T-helper 1 cell treated with Interleukin-12 subunit alpha and Interleukin-12 subunit beta and Interleukin-4 antibody, amounts not matched to agents 30 ng/mL and 1 ng/mL, for 36 hours (primary cell): ENCODE measurements around the gene MARCHF10. TPM values are rescaled to one million over a fixed set of nuclear protein-coding genes. Genes with fewer than 3 reads are reported as not detected.

Experiments
- intact Hi-C: fragments of 100-400 bp; cut with micrococcal nuclease; formaldehyde crosslinking; loops from one replicate; pipeline ENCODE4 v1.15.1; 2024
- total RNA-seq: library from RNA; stranded (reverse); gene quantifications from 2 replicates; pipeline ENCODE4 v1.2.3, GENCODE V29; 2022

The MARCHF10 gene
- total RNA-seq, 1 donor from 2014 or later = not detected

GRCh38 chr17:62662855-62663254, 145.3 kb downstream of the MARCHF10 start:
- intact Hi-C loops = no loop called here

- intact Hi-C loops = no loop called here
Observed at GRCh38 chr17:62661337-62661736, 146.8 kb downstream of the MARCHF10 start.

GRCh38 chr17:62660629-62661118, 147.4 kb downstream of the MARCHF10 start:
- intact Hi-C loops = no loop called here

GRCh38 chr17:62658136-62658920, 149.8 kb downstream of the MARCHF10 start:
- intact Hi-C loops = loop anchor here (10.0 kb wide), 1 partner anchor 966 kb away; the partner anchor contains the start of gene MAP3K3

- intact Hi-C loops = loop anchor here (10.0 kb wide), 1 partner anchor 967 kb away; the partner anchor contains the start of gene MAP3K3
Observed at GRCh38 chr17:62657690-62658089, 150.4 kb downstream of the MARCHF10 start.

GRCh38 chr17:62657145-62657665, 150.9 kb downstream of the MARCHF10 start:
- intact Hi-C loops = loop anchor here (10.0 kb wide), 1 partner anchor 968 kb away; the partner anchor contains the start of gene MAP3K3

- intact Hi-C loops = loop anchor here (10.0 kb wide), 1 partner anchor 968 kb away; the partner anchor contains the start of gene MAP3K3
Observed at GRCh38 chr17:62656446-62656845, 151.7 kb downstream of the MARCHF10 start.

- intact Hi-C loops = loop anchor here (10.0 kb wide), 1 partner anchor 969 kb away; the partner anchor contains the start of gene MAP3K3
Observed at GRCh38 chr17:62655656-62656055, 152.5 kb downstream of the MARCHF10 start.

GRCh38 chr17:62653826-62654761, 154.0 kb downstream of the MARCHF10 start:
- intact Hi-C loops = loop anchor here (1.0 to 10.0 kb wide), 4 partner anchors 71 to 1977 kb away; partner anchors contain the start of genes BCAS3 and MAP3K3

GRCh38 chr17:62653002-62653825, 154.9 kb downstream of the MARCHF10 start:
- intact Hi-C loops = loop anchor here (1.0 to 10.0 kb wide), 4 partner anchors 72 to 1976 kb away; partner anchors contain the start of genes BCAS3 and MAP3K3

- intact Hi-C loops = loop anchor here (1.0 to 10.0 kb wide), 4 partner anchors 72 to 1976 kb away; partner anchors contain the start of genes BCAS3 and MAP3K3
Observed at GRCh38 chr17:62652251-62653001, 155.7 kb downstream of the MARCHF10 start.

Other genes with a start within 250 kb of the MARCHF10 start
- 0.59 and 0.74 TPM in 2 replicates for gene MRC2, start 180.6 kb downstream of the MARCHF10 start, total RNA-seq
- gene TANC2, start 157.9 kb upstream of the MARCHF10 start, total RNA-seq = 3.4 and 4.6 TPM in 2 replicates